Measurements from ENCODE around the gene GRK1.

DNA sequence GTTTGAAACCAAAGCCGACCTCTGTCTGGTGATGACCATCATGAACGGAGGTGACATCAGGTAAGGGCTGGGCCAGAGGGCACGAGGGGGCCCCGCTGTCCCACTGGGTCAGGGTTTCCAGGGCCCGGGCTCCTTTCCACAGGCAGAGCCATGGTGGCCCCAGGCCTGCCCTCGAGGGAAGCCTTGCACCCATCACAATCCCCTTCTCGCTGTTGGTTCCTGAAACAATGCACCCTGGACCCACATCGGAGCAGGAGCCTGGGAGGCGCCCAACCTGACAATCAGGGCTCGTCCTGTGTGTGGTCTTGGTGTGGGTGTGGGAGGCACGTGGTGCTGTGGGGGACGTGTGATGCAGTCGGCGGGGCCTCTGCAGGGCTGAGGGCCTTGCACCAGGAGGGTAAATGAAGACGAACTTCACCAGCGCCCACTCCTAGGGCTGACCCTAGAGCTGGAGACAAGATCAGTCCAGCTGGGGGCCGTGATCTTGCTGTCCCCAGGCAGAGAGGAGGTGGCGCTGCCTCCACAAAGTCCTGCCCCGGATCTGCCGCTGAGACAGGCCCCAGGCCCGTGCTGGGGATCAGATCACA is 2.8 kb downstream of the GRK1 start:
- TF ChIP-seq EZH2phosphoT487 (IDR thresholded peaks at IDR 0.05; ENCODE audit: low read depth, severe bottlenecking, unreplicated experiment) = no peak
- TF ChIP-seq EZH2 (IDR thresholded peaks at IDR 0.05; ENCODE audit: borderline replicate concordance) = no peak
- TF ChIP-seq, protein P1, sequence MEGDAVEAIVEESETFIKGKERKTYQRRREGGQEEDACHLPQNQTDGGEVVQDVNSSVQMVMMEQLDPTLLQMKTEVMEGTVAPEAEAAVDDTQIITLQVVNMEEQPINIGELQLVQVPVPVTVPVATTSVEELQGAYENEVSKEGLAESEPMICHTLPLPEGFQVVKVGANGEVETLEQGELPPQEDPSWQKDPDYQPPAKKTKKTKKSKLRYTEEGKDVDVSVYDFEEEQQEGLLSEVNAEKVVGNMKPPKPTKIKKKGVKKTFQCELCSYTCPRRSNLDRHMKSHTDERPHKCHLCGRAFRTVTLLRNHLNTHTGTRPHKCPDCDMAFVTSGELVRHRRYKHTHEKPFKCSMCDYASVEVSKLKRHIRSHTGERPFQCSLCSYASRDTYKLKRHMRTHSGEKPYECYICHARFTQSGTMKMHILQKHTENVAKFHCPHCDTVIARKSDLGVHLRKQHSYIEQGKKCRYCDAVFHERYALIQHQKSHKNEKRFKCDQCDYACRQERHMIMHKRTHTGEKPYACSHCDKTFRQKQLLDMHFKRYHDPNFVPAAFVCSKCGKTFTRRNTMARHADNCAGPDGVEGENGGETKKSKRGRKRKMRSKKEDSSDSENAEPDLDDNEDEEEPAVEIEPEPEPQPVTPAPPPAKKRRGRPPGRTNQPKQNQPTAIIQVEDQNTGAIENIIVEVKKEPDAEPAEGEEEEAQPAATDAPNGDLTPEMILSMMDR (IDR thresholded peaks at IDR 0.05; ENCODE audit: poor library complexity) = no peak

Measured in hepatocyte (in vitro differentiated cells).